Measurements from ENCODE around the gene MUC5B. TPM values are rescaled to one million over a fixed set of nuclear protein-coding genes. Genes with fewer than 3 reads are reported as not detected.

MUC5B gene
- total and polyA plus RNA-seq, 9 donors = 0.02 to 35.3 (median 1.1) TPM; not detected in 1

- no peak for DNase-seq
- TF ChIP-seq EP300 (IDR thresholded peaks at IDR 0.05) (no peak), CTCF (IDR thresholded peaks at IDR 0.05) (no peak), POLR2A (IDR thresholded peaks at IDR 0.05) (no peak)
- no peaks in the 10 kb centered on the region for H3K9me3 ChIP-seq
- no peaks in the 10 kb centered on the region for H3K36me3 ChIP-seq
- intact Hi-C loops (cut with DNase I) = no loop called here
- H3K27me3 ChIP-seq = no peaks in the 10 kb centered on the region
- 87 to 89% (median 88%) methylated on average over 30 of the region's 30 CpGs for WGBS, 3 donors
- no peak overlapping the region for H3K4me3 ChIP-seq
- H3K4me1 ChIP-seq (ENCODE audit: insufficient read depth) = no peaks in the 10 kb centered on the region
- no peak overlapping the region for H3K27ac ChIP-seq
Observed at GRCh38 chr11:1272531-1272930, 49.7 kb downstream of the MUC5B start.

- intact Hi-C loops (cut with DNase I) = no loop called here
- H3K9me3 ChIP-seq = no peaks in the 10 kb centered on the region
- WGBS, 3 donors = 83 to 89% (median 87%) methylated on average over 14 of the region's 14 CpGs
- no peak for DNase-seq
- H3K27me3 ChIP-seq = no peaks in the 10 kb centered on the region
- no peaks in the 10 kb centered on the region for H3K36me3 ChIP-seq
- H3K27ac ChIP-seq = no peak overlapping the region
- no peaks in the 10 kb centered on the region for H3K4me1 ChIP-seq (ENCODE audit: insufficient read depth)
- TF ChIP-seq POLR2A (IDR thresholded peaks at IDR 0.05) = no peak
- no peak for TF ChIP-seq CTCF (IDR thresholded peaks at IDR 0.05)
- no peak for TF ChIP-seq EP300 (IDR thresholded peaks at IDR 0.05)
- H3K4me3 ChIP-seq = no peak overlapping the region
Observed at GRCh38 chr11:1274501-1274900, 51.6 kb downstream of the MUC5B start.

- Histone ChIP-seq H3K4me1 (ENCODE audit: insufficient read depth) (no peaks in the 10 kb centered on the region), H3K27ac (no peak overlapping the region), H3K4me3 (no peak overlapping the region), H3K27me3 (no peaks in the 10 kb centered on the region), H3K9me3 (no peaks in the 10 kb centered on the region), H3K36me3 (no peaks in the 10 kb centered on the region)
- DNase-seq = no peak
- intact Hi-C loops (cut with DNase I) = no loop called here
- TF ChIP-seq EP300 (IDR thresholded peaks at IDR 0.05) (no peak), CTCF (IDR thresholded peaks at IDR 0.05) (no peak), POLR2A (IDR thresholded peaks at IDR 0.05) (no peak)
- 89 to 92% (median 92%) methylated on average over 18 of the region's 18 CpGs for WGBS, 3 donors
Observed at GRCh38 chr11:1275021-1275420, 52.2 kb downstream of the MUC5B start.

- intact Hi-C loops (cut with DNase I) = no loop called here
- TF ChIP-seq EP300 (IDR thresholded peaks at IDR 0.05) (no peak), CTCF (IDR thresholded peaks at IDR 0.05) (no peak), POLR2A (IDR thresholded peaks at IDR 0.05) (no peak)
- 78 to 82% (median 81%) methylated on average over 32 of the region's 32 CpGs for WGBS, 3 donors
- Histone ChIP-seq H3K27me3 (no peaks in the 10 kb centered on the region), H3K36me3 (no peaks in the 10 kb centered on the region), H3K9me3 (no peaks in the 10 kb centered on the region), H3K27ac (no peak overlapping the region), H3K4me3 (no peak overlapping the region), H3K4me1 (ENCODE audit: insufficient read depth) (no peaks in the 10 kb centered on the region)
- DNase-seq = no peak
Observed at GRCh38 chr11:1276041-1276790, 53.4 kb downstream of the MUC5B start.

Measured in ovary (tissue), 9 donors.